Hypothalamus (tissue), 51 donors: Measurements from ENCODE around the gene TRDMT1.

ENCODE experiments used
- DNase-seq, 51 donors: peaks; one replicate each; lab custom pipeline; 2025; lab: John Stamatoyannopoulos, UW

The TRDMT1 gene

DNA sequence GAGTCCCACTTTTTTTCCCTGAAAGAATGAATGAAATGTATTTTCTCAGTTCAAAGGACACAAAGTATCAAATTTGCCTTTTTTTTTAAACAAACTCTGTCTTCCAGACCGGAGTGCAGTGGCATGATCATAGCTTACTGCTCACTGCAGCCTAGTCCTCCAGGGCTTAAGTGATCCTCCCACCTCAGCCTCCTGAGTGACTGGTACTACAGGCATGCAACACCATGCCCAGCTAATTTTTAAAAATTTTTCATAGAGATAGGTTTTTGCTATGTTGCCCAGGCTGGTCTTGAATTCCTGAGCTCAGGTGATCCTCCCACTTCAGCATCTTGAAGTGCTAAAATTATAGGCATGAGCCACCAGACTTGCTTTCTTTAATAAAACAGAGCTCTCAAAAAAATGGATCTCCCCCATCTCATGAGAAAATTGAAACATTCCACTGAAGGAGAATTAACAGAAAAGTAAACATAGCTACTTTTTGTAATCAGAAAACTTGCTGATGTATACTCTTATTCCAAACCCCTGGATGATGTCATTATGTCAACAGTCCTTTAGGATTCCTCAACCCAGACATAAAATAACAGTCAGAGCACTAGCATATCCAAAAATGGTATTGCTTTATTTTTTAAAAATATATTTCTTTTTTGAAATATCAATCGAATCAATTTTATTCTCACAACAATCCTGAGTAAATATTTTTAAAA, 12.3 kb upstream of the TRDMT1 start:
- DNase-seq: no peak

DNA sequence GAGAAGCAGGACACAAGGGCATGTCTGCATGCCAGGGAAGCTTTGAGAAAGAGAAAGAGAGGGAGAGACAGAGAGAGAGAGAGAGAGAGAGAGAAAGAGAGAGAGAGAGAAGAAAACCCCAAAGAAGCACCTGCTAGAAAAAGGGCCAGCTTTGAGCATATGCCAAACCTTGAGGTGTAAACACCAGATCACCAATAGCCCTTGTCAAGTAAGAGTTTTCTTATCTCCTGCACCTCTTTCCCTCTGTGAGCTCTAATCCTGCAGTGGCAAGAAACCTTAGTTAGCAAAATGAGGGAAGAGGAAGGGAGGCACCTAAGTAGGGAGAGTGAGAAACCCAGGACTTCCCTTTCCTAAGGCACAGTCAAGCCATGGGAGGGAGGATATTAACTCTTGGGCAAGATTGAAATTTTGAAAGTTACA, 11.3 kb upstream of the TRDMT1 start:
- DNase-seq: no peak

DNA sequence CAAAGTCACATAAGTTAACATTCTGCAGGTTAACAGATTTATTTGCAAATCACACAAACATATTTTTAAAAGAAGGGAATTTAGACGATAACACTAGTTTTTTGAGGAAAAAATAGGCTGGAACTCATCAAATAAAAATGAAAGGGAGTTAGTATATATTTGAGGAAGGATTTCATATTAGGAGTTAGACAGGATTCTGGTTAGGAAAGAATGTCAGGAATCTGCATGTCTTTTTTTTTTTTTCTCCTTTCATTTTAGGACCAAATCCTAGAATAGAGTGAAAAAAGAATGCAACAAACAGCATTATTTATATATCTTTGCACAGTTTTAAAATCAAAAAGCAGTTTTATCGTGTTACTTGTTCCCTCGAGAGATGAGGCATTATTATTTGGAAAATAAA, 8.9 kb upstream of the TRDMT1 start:
- no peak for DNase-seq

- DNase-seq: no peak
Measured at GRCh38 chr10:17209881-17210280, 8.4 kb upstream of the TRDMT1 start.

DNA sequence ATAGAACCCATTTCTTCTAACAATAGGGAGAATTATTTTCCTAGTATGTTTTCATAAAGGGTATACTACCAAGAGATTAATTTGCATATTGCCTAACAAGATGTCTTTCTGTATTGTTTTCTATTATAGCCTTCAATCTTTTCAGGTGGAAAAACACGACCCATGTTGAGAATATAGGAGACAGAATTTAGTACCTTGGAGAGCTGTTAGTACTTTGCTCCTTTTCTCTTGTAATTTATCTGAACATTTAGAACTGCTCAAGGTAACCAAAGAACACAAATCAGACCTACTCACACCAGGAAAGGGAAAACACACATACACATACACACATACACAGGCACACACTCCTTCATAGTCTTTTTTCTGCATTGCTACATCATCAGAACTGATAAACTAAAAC, 7.8 kb upstream of the TRDMT1 start:
- no peak for DNase-seq

DNA sequence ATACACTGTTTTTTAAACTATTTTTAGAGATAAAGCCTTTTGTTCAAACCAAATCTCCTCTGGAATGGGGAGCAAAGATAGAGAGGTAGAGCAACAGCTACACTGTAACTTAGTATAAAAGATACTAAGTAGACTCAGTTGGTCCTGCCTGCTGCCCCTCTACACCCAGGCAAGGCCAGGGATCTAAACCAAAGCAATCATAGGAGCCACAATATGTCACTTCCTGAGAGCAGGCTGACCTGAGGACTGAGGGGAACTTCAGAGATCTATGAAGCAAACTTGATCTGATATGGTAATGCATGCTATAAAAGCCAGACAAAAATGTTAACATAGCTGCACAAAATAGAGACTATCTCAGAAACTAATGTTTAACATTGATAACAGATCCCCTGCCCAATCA, 7.0 kb upstream of the TRDMT1 start:
- no peak for DNase-seq

DNA sequence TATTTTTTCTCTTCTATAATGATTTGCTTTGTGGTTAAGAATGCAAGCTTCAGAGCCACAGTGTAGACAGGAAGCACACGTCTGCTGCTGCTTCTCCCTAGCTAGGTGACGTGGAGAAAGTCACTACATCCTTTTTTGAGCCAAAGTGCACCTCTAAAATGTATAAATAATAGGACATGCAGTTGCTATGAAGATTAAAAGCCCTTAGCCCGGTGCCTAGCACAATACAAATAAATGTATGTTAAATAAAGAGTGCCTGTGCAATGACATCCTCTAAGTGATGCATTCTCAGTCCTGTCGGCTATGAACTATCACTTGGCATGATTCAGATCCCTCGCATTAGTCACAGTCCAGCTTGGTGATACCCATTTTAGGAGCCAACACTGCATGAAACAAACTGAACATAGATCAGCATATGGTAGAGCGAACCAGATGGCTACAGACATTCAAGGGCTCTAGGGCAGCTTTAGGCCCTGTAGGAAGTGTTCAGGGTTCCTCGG, 4.8 kb upstream of the TRDMT1 start:
- no peak for DNase-seq

- DNase-seq: no peak
Measured at GRCh38 chr10:17203416-17203815, 1.9 kb upstream of the TRDMT1 start.

GRCh38 chr10:17202999-17203398, 1.5 kb upstream of the TRDMT1 start:
- no peak for DNase-seq

DNA sequence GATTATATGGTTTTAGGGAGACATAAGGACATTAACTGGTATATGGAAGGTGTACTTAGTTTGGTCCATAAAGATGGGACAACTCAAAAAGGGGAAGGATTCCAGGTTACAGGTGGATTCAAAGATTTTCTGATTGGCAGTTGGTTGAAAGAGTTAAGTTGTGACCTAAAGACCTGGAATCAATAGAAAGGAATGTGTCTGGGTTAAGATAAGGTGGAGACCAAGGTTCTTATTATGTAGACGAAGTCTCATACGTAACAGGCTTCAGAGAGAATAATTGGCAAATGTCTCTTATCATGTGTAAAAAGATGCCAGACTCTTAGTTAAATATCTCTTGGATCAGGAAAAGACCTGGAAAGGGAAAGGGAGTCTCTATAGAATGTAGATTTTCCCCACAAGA, 1.0 kb upstream of the TRDMT1 start:
- DNase-seq: no peak

DNA sequence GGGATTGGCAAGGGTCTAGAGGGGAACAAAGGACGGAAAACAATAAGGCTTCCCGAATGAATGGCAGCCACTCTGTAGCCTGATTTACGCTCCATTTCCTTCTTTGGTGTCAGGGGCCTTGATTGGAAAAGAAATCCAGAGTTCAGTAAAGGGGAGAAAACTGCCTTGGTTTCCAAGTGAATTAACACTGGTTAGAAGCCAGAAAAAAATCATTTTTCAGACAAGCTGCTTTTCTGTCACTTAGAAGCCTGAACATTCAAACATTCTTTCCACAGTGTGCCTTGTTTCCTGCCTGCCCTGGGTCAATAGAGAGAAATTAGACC, 283 bp upstream of the TRDMT1 start:
- DNase-seq: no peak

- DNase-seq: peak in 1 of 51 donors; percentile 18
Measured at GRCh38 chr10:17200001-17200911, 1.2 kb downstream of the TRDMT1 start.

GRCh38 chr10:17199351-17199804, 2.1 kb downstream of the TRDMT1 start:
- no peak for DNase-seq

GRCh38 chr10:17196573-17196972, 4.9 kb downstream of the TRDMT1 start:
- no peak for DNase-seq

DNA sequence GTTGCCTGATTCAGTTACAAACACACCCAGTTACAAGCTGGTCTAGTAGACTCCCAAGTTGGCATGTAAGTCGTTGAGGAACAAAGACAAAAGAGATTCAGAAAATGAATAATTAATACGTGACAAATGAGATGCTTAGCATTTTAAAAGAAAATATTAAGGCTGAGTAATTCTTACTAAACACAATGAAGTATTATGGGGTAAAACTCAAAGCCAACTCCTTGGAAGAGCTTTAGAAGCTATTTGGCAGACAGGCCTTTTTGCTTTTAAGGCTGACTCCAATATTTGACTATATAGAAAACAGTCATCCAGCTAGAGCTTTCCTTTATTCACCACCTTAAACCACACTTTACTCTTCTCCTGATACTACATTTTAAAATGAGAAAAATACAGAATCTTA, 5.4 kb downstream of the TRDMT1 start:
- DNase-seq: no peak

- DNase-seq: no peak
Measured at GRCh38 chr10:17195083-17195482, 6.4 kb downstream of the TRDMT1 start.

DNA sequence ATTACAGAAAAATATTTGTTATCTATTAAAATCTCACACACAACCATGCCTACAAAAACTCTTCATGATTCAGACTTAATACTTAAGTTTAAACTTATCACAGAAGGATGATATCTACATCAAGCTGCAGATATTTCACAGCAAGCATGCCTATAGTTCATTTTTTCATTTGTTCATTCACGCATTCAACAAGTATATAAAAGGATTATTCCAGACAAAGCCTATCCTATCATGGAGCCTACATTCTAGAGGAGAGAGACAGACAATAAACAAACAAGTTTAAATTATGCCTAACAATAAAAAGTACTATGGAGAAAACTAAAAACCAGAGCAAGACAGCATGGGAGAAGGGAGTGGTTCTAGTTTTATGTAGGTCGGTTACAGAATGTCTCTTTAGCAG, 10.9 kb downstream of the TRDMT1 start:
- no peak for DNase-seq

GRCh38 chr10:17188644-17189172, 12.8 kb downstream of the TRDMT1 start:
- DNase-seq: no peak

DNA sequence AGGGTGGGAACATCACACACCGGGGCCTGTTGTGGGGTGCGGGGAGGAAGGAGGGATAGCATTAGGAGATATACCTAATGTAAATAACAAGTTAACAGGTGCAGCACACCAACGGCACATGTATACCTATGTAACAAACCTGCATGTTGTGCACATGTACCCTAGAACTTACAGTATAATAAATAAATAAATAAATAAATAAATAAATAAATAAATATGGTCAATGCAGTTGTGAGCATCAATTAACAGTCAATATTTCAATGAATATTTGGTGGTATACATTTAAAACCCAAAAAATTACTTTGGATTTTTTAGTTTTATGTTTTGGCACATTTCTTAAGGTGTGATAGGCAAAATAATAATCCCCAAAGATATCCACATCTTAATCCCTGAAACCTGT, 15.6 kb downstream of the TRDMT1 start:
- no peak for DNase-seq

- no peak for DNase-seq
Measured at GRCh38 chr10:17183110-17183509, 18.4 kb downstream of the TRDMT1 start.

GRCh38 chr10:17181751-17182150, 19.7 kb downstream of the TRDMT1 start:
- no peak for DNase-seq

DNA sequence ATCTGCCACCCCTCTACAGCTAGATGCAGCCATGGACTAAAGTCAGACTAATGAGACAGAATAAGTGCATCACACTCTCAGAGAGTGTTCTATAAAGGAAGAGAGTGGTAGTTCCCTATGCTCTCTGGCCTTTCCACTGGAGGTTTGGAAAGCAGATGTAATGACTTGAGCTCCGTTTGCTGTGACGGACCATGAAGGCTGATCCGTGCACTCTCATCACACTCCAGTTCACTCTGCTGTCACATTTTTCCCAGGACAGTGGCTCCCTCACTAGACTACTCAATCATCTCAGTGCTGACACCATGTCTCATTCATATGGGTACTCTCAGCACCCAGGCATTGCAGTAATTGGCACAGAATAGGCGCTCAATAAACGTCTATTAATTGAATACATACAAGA, 20.4 kb downstream of the TRDMT1 start:
- DNase-seq: no peak
